ENCODE data around the gene GET4. TPM values are rescaled to one million over a fixed set of nuclear protein-coding genes. Genes with fewer than 3 reads are reported as not detected.
A peak's percentile ranks its signal among the peaks of the same experiment; 100 is the strongest.
"Not testable (repeated sequence)": the region's sequence is repeated elsewhere in the genome, so short reads cannot be mapped to it uniquely, and the experiment has no call there.

GET4 gene
- total and polyA plus RNA-seq, 2 donors from 2014 or later, result 44.8 to 80.8 TPM

DNA sequence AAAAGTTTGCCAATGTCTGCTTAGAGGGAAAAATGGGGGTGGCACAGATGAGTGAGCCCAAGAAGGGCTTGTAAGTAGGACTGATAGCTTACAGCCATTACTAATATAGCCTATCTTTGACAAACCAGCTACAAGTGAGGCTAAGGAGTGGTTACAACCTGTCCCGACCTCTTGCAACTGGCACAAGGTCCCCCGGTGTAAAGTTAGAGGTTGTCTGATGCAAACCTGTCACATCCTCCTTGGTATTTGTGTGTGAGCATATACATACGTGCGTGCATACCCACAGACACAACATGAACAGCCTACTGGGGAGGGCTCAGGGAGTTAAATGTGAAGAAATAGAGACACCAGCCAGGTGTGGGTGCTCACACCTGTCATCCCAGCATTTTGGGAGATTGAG, 63.5 kb downstream of the GET4 start:
- H3K4me3 ChIP-seq (ENCODE audit: low read length in 3 of 3), result no peak overlapping the region
- no peak overlapping the region for H3K27ac ChIP-seq (ENCODE audit: low read depth in 2 of 2, low read length in 2 of 2)
- H3K9ac ChIP-seq (ENCODE audit: low read length in 3 of 3), result no peak overlapping the region
- no peaks in the 10 kb centered on the region for H3K36me3 ChIP-seq (ENCODE audit: control insufficient read depth in 2 of 3, insufficient read depth in 3 of 3, low read length in 3 of 3)
- no peak for FAIRE-seq
- no peaks in the 10 kb centered on the region for H3K27me3 ChIP-seq (ENCODE audit: control insufficient read depth, insufficient read depth, low read length)
- intact Hi-C loops (cut with DNase I), result no loop called here
- TF ChIP-seq CTCF (IDR thresholded peaks at IDR 0.05; ENCODE audit: borderline replicate concordance, extremely low read depth, insufficient read depth), result no peak
- DNase-seq, result peak in 1 of 5 donors; percentile 18
- H3K4me1 ChIP-seq (ENCODE audit: control insufficient read depth in 2 of 3, insufficient read depth in 2 of 3, low read depth in 1 of 3, low read length in 3 of 3), result peaks cover 0 to 1% (median 0%) of the 10 kb centered on the region in 3 donors
- peaks cover 0 to 6% (median 0%) of the 10 kb centered on the region in 3 donors for H3K9me3 ChIP-seq (ENCODE audit: control insufficient read depth in 2 of 3, insufficient read depth in 1 of 3, low read length in 3 of 3)

DNA sequence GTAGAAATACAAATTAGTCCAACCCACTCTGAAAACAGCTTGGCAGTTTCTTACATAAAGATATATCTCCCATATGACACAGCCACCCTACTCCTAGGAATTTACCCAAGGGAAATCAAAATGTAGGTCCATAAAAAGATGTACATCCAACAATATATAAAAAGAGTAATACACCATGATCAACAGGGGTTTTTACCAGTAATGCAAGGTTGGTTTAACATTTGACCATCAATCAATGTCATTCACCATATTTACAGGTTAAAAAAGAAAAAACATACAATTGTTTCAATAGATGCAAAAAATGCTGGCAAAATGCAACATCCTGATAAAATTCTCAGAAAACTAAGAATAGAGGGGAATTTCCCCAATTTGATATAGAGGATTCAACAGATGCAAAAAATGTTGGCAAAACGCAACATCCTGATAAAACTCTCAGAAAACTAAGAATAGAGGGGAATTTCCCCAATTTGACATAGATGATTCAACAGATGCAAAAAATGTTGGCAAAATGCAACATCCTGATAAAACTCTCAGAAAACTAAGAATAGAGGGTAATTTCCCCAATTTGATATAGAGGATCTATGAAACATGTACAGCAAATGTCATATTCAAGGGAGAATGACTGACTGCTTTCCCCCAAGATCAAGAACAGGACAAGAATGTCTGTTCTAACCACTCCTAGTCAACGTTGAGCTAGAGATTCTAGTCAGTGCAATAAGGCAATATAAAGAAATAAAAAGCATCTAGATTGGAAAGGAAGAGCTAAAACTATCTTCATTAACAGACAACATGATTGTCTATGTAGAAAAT, 64.5 kb downstream of the GET4 start:
- DNase-seq (no peak), FAIRE-seq (no peak)
- intact Hi-C loops (cut with DNase I), result no loop called here

DNA sequence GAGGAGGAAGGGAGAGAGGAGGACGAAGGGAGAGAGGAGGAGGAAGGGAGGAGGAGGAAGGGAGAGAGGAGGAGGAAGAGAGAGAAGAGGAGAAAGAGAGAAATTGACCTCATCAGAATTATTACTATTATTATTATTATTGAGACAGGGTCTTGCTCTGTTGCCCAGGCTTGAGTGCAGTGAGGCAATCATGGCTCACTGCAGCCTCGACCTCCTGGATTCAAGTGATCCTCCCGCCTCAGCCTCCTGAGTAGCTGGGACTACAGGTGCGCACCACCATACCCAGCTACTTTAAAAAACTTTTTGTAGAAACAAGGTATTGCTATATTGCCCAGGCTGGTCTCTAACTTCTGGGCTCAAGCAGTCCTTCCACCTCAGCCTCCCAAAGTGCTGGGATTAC, 67.4 kb downstream of the GET4 start:
- H3K27me3 ChIP-seq (ENCODE audit: control insufficient read depth, insufficient read depth, low read length); intact Hi-C loops (cut with DNase I); H3K9ac ChIP-seq (ENCODE audit: low read length in 3 of 3); H3K27ac ChIP-seq (ENCODE audit: low read depth in 2 of 2, low read length in 2 of 2); H3K4me3 ChIP-seq (ENCODE audit: low read length in 3 of 3); H3K4me1 ChIP-seq (ENCODE audit: control insufficient read depth in 2 of 3, insufficient read depth in 2 of 3, low read depth in 1 of 3, low read length in 3 of 3); H3K9me3 ChIP-seq (ENCODE audit: control insufficient read depth in 2 of 3, insufficient read depth in 1 of 3, low read length in 3 of 3); FAIRE-seq; H3K36me3 ChIP-seq (ENCODE audit: control insufficient read depth in 2 of 3, insufficient read depth in 3 of 3, low read length in 3 of 3): not testable (repeated sequence)
- DNase-seq, result peak in 2 of 5 donors; percentile 9 to 16

More for the DNA sequence above, 64.5 kb downstream of the GET4 start:
- TF ChIP-seq CTCF (IDR thresholded peaks at IDR 0.05; ENCODE audit: borderline replicate concordance, extremely low read depth, insufficient read depth), result no peak
- H3K27me3 ChIP-seq (ENCODE audit: control insufficient read depth, insufficient read depth, low read length), result no peaks in the 10 kb centered on the region
- peaks cover 0 to 6% (median 0%) of the 10 kb centered on the region in 3 donors for H3K9me3 ChIP-seq (ENCODE audit: control insufficient read depth in 2 of 3, insufficient read depth in 1 of 3, low read length in 3 of 3)
- H3K27ac ChIP-seq (ENCODE audit: low read depth in 2 of 2, low read length in 2 of 2), result no peak overlapping the region
- H3K9ac ChIP-seq (ENCODE audit: low read length in 3 of 3), result no peak overlapping the region
- peaks cover 0 to 4% (median 0%) of the 10 kb centered on the region in 3 donors for H3K4me1 ChIP-seq (ENCODE audit: control insufficient read depth in 2 of 3, insufficient read depth in 2 of 3, low read depth in 1 of 3, low read length in 3 of 3)
- H3K36me3 ChIP-seq (ENCODE audit: control insufficient read depth in 2 of 3, insufficient read depth in 3 of 3, low read length in 3 of 3), result no peaks in the 10 kb centered on the region
- H3K4me3 ChIP-seq (ENCODE audit: low read length in 3 of 3), result no peak overlapping the region

DNA sequence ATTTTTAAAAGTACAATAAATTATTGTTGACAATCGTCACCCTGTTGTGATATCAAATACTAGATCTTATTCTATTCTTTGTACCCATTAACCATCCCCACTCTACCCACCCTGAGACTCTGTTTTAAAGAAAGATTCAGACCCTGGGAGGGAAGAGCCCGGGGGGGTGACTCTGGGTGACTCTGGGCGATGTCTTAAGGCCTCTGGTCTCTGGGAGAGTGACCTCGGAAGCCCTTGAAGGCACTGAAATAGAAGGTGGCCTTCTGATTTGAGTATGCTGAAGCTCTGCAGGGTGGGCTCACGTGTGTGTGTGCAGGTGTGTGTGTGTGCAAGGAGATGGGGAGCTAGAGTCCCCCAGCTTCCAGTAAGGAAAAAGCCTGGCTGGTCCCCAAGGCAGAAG, 68.4 kb downstream of the GET4 start:
- H3K36me3 ChIP-seq (ENCODE audit: control insufficient read depth in 2 of 3, insufficient read depth in 3 of 3, low read length in 3 of 3), result no peaks in the 10 kb centered on the region
- H3K4me3 ChIP-seq (ENCODE audit: low read length in 3 of 3), result no peak overlapping the region
- TF ChIP-seq CTCF (IDR thresholded peaks at IDR 0.05; ENCODE audit: borderline replicate concordance, extremely low read depth, insufficient read depth), result no peak
- H3K9me3 ChIP-seq (ENCODE audit: control insufficient read depth in 2 of 3, insufficient read depth in 1 of 3, low read length in 3 of 3), result peaks cover 0 to 6% (median 0%) of the 10 kb centered on the region in 3 donors
- FAIRE-seq, result no peak
- H3K4me1 ChIP-seq (ENCODE audit: control insufficient read depth in 2 of 3, insufficient read depth in 2 of 3, low read depth in 1 of 3, low read length in 3 of 3), result peaks cover 0 to 10% (median 0%) of the 10 kb centered on the region in 3 donors
- peak overlapping the region; percentile 95 to 96 for H3K27ac ChIP-seq (ENCODE audit: low read depth in 2 of 2, low read length in 2 of 2)
- H3K9ac ChIP-seq (ENCODE audit: low read length in 3 of 3), result peak overlapping the region in 1 of 3 donors; percentile 67
- intact Hi-C loops (cut with DNase I), result no loop called here
- no peaks in the 10 kb centered on the region for H3K27me3 ChIP-seq (ENCODE audit: control insufficient read depth, insufficient read depth, low read length)
- DNase-seq, result no peak

Data from kidney (tissue), 14 donors.